GM21367 (cell line): ENCODE results near the gene ACACA.
"Not testable (repeated sequence)": the region's sequence is repeated elsewhere in the genome, so short reads cannot be mapped to it uniquely, and the experiment has no call there.

Experiments used
- ATAC-seq: cut with Tn5 transposase; IDR thresholded peaks from one replicate; pipeline ENCODE4 v1.9.1; 2021; ENCODE audit not compliant: unreplicated experiment

The ACACA gene

DNA sequence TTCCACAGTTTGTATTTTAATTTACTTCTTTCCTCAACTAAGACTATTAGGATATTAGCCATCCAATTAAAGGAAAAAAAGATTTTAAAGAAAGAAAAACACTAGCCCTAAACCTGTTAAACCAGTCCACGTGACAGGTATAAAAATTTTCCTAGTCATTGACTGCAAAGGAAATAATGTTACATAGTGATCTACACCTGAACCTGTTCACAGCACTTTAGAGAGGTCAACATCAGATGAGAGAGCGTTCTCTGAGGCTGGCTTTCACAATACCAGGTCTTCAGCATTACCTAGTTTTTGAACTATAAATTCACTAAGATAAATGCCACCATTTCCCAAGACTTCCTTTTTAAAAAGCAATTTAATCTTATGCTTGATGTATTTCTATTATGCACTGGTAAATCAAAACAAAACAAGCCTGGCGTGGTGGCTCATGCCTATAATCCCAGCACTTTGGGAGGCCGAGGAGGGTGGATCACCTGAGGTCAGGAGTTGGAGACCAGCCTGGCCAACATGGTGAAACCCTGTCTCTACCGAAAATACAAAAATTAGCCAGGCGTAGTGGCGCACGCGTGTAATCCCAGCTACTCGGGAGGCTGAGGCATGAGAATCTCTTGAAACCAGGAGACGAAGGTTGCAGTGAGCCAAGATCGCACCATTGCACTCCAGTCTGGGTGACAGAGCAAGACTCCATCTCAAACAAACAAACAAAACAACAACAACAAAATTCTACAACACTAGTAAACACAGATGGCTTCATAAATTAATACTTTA lies 49.7 kb downstream of the ACACA start:
- not testable (repeated sequence) for ATAC-seq

DNA sequence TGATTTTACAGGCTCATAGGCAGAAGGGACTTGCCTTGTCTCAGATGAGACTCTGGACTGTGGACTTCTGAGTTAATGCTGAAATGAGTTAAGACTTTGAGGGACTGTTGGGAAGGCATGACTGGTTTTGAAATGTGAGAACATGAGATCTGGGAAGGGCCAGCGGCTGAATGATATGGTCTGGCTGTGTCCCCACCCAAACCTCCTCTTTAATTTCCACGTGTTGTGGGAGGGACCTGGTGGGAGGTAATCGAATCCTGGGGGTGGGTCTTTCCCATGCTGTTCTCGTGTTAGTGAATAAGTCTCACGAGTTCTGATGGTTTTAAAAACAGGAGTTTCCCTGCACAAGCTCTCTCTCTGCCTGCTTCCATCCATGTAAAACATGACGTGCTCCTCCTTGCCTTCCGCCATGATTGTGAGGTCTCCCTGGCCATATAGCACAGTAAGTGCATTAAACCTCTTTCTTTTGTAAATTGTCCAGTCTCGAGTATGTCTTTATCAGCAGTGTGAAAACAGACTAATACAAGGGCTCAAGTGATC lies 59.7 kb downstream of the ACACA start:
- ATAC-seq = not testable (repeated sequence)

DNA sequence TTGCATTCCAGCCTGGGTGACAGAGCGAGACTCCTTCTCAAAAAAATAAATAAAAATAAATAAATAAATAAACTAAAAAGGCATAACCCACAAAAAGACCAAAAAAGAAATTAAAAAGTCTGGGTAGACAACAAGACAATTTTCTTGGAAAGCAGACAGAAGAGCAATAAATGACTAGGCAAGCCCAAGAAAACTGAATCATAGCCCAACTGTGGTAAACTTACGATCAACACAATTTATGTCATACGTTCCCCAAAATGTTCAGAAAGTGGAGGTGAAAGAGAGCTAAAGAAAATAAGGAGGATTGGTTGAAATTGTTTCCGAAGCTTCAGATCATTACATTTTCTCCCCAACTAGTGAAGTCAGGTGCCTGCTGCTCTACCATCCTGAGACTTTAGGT lies 62.1 kb downstream of the ACACA start:
- no peak for ATAC-seq

DNA sequence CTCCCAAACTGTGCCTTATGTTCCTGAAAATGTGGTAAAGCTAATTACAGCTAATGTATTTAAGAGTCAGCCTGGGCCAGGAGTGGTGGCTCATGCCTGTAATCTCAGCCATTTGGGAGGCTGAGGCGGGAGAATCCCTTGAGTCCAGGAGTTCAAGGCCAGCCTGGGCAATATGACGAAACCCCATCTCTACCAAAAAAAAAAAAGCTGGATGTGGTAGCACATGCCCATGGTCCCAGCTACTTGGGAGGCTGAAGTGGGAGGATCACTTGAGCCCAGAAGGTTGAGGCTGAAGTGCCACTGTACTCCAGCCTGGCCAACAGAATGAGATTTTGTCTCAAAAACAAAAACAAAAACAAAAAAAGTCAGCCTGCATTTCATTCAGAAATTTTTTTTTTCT lies 64.0 kb downstream of the ACACA start:
- no peak for ATAC-seq

DNA sequence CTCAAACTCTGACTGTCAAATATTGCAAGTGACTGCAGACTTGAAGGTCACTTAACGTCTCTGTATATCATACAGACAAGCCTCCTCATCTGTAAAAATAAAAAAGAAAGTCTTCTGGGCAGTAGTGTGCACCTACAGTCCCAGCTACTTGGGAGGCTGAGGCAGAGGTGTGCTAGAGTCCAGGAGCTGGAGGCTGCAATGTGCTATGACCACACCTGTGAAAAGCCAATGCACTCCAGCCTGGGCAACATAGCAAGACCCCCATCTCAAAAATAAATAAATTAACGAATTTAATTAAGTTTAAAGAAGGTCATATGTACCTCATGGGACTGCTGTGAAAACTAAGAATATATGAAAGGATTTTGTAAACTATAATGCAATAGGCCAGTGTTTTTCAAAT lies 65.8 kb downstream of the ACACA start:
- ATAC-seq = no peak

DNA sequence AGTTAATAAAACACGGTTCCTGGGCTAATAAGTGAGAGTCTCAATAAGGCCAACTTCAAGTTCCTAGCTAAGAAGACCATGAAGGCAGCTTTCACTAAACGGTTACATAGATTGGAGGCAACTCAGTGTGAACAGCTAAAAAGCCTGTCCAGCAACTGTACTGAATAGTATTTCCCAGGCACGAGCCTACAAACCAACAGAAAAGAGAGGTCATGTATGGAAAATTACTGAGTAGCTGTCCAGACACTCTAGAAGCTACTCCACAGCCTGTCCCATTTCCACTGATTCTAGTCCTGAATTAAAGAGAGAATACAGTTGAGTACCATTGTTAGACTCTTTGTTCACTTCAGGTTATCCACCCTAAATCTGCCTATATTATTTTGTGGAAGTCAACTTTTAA lies 67.3 kb downstream of the ACACA start:
- ATAC-seq = no peak

DNA sequence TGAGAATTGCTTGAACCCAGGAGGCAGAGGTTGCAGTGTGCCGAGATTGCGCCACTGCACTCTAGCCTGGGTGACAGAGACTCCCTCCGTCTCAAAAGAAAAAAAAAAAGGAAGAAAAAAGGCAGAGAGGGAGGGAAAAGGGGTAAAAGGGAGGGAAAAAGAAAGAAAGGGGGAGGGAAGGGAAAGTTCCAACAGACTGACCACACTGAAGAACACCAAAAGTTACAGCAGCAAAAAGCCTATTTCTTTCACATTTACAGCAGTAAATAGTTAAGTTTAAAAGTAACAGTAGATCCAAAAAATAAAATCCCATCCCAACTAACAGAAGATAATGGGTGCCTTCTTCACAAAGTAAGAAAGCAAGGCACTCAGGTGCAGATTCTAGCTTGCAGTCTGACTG lies 67.8 kb downstream of the ACACA start:
- no peak for ATAC-seq

DNA sequence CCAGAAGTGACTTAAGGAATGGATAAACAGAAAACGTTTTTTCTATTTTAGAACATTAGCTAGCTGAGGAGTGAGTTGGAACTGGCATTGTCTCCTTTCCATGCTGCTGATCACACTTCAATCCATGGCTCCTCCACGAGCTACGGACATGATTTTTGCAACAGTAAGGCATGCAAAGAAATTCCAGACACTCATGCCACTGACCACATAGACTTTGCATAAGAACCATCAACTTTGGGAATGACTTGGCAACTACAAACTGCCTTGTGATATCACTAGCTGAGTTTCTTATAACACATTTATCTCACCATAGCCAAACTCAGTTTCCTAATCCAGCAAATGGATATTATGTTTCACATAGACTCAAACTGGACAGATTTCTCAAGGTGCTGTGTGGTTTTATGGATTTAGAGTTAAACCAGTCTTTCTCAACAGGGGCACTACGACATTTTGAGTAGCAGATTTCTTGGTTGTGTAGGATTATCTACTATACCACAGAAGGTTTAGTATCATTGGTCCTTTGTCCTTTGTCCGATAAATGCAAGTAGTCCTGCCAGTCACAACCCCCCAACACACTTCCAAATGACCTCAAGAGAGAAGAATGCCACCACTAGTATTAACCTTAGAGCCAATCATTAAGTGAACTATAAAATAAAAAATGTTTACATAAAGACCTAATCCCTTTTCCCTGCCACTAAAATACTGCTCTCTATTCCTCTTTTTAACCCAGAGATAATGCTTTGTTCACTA lies 79.1 kb downstream of the ACACA start:
- no peak for ATAC-seq

DNA sequence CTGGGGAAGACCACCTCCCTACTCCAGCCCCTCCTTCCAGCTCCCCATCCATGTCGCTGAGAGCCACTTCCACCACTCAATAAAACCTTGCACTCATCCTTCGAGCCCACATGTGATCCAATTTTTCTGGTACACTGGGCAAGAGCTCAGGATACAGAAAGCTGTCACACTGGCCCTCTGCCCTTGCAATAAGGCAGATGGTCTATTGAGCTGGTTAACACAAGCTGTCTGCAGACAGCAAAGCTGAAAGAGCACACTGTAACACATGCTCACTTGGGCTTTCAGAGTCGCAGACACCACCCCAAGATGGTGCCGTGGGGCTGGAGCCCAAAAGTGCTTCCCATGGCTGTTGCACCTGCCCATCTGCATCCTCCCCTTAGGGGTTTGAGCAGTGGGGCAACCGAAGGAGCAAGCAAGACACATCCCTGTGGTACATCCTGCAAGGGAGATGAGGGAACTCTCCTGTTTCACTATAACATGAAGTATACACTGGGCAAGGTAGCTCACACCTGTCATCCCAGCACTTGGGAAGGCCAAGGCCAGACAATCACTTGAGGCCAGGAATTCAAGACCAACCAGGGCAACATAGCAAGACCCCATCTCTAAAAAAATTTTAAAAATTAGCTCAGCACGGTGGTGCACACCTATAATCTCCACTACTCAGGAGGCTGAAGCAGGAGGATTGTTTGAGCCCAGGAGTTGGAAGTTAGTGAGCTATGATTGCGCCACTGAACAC lies 83.6 kb downstream of the ACACA start:
- ATAC-seq = no peak

DNA sequence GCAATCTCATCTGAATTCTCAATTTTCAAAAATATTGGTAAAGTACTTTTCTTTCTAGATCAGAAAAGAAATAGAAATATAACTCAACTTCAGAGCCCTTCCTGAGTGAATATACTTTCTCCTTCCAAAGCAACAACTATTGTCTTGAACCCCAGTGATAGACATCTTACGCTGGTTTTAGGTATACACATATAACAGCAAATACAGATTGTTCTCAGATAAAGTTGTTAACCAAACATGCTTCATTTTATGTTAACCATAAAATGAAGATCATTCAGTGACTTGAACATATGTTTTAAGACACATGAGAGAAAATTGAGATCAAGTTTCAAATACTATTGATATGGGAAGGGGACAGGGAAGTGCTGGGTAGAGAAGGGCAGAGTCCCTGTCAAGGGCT lies 84.5 kb downstream of the ACACA start:
- no peak for ATAC-seq

DNA sequence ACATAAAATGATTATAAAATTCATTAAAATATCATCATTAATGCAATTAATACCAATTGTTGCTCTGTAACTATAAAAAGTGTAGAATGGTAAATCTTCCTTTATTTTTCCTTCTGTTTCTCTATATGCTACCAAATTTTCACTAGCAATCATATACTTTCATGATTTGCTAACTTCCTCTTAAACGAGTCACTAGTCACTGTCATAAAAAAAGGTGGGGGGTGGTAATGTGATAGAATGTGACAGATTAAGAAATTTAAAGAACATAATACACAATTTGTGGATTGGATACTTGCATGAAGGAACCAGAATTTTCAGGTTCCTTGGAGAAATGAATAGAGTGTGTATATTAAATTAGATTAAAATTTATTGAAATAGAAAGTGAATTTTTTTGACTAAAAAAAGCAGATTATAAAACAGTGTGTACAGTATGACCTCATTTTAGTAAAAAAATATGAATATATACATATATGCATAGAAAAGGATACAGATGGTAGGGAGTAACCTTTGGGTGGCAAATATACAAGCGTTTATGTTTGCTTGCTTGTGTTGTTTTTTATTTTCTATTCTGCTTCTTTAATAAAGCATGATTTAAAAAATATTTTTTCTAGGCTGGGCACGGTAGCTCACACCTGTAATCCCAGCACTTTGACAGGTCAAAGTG lies 87.6 kb downstream of the ACACA start:
- ATAC-seq = no peak

DNA sequence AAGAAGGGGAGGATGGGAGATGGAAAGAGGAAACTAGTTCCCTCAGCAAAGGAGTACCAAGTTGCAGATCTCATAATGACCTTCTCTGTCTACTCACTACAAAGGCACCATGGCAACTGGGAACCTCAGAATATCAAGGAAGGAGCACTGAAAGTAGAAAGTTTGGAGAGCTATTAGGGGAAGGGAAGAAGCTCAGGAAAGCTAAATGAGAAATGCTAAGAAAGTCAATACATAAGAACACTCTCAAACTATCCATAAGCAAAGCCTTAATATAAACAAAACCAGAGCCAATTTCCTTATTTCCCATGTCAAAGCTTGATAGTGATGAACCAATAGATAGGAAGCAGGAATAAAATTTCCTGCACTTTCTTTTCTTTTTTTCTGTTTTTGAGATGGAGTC lies 88.8 kb downstream of the ACACA start:
- no peak for ATAC-seq

DNA sequence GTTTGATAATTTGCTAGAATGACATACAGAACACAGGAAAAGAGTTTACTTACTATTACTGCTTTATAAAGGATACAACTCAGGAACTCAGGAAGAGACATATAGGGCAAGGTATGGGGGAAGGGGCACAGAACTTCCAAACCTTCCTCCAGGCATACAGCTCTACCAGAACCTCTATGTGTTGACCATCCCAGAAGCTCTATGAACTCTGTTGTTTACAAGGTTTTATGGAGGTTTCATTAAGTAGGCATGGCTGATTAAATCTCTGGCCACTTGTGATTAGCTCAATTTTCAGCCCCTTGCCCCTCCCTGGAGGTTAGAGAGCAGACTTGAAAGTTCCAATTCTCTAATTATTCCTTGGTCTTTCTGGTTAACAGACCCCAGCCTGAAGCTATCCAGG lies 91.0 kb downstream of the ACACA start:
- ATAC-seq = no peak

DNA sequence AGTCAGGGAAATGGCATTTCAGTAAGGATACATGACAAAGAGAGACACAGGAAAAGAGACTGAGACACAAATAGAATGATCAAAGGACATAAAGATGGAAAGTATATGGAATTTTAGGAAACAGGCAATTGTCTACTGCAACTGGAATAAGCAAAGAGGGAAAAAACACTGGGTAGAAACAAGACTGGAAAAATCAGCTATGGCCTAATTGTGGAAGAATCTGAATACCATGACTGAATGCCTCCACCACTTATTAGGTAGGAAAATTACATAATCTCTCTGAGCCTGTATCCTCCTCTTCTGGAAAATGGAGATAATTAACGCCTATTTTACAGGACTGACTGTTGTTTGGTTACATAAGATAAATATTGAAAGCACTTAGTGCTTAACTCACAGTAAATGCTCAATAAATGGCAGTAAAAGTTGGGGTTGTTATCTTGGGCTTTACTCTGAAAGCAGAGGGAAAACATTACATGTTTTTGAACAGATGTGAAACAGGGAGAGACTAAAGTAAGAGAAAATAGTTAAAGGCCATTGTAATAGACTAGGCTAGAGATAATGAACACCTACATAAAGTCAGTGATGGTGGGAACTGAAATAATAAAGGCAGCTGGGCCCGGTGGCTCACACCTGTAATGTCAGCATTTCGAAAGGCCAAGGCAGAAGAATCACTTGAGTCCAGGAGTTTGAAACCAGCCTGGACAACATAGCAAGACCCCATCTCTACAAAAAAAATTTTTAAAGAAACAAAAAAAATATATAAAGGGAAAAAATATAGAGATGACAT lies 94.3 kb downstream of the ACACA start:
- no peak for ATAC-seq

DNA sequence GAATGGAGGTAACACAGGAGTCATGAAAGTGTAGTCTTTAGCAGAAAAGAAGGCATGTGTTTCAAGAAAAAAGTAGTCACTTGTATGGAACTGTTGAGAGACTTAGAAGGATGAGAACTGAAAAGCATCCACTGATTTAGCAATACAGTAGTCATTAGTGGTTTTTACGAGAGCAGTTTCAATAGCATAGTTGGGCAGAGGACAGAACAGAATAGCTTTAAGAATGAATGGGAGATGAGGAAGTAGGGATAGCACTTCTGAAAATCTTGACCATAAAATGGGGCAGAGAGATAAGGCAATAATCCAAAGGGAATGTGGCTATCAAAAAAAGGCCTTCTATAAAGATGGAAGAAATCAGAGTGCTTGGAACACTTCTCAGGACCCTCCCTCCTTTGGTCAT lies 95.7 kb downstream of the ACACA start:
- ATAC-seq = no peak

DNA sequence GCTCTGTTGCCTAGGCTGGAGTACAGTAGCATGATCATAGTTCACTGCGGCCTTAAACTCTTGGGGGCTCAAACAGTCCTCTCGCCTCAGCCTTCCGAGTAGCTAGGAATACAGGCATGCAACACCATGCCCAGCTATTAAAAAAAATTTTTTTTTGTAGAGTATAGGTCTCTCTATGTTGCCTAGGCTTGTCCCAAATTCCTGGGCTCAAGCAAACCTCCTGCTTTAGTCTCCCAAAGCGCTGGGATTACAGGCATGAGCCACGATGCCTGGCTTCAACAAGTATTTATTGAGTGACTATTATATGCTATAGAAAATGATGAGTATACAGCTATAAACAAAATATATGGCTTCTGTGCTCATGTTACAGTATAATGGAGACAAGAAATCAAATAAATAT lies 97.6 kb downstream of the ACACA start:
- ATAC-seq = no peak

DNA sequence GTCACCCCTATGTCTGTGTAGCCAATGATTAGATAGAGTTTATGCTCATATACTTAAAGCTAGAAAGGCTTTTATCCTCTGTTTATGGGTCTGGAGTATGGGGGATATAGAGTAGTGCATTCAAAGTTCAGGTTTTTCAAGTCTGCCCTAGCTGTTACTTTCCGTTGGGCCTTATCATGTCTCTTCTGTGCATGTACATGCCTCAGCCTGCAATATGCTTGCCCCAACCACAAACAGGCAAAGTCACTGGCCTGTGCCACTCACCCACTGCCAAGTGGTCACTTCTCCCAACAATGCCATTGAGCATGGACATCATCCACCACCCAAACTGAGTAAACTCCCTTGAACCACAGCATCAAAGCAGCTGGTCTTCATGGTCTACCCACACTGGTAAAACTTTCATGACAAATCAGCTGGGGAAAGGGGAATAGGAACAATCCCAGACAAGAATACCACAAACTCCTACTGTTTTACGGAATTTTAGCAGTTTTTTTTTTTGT lies 101.2 kb downstream of the ACACA start:
- ATAC-seq = no peak

DNA sequence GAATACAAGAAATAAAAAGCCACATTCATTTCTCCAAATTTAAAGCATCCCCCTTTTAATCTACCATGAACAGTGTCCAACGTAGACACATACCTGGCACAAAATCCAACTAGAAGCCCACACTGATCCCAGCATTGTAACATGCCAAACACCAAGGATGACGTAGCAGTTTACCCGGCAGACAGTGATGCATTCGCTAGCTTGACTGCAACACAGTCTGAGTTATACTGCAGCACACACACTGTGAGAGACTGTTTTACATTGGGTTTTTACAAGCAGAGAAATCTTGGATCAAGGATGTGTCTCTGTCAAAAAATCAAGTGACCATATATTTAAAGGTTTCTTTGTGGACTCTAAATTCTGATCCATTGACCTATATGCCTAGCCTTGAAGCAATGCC lies 105.3 kb downstream of the ACACA start:
- no peak for ATAC-seq

DNA sequence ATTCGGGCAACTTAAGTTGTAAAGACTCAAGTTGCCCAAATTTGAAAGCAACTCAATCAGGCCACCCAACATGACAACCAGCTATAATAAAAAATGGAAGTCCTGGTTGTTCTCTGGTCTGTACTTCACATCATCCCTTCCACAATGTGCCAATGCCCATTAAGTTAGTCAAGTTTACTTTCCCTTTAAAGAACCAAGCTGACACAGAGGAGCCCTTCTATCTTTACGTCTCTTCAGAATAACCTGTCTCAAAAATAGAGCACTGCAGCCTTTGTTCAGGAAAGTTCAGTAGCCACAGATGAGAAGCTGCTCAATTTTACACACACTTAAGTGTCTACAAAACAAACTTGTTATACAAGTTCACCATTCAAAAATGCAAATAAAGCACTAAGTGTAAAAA lies 106.0 kb downstream of the ACACA start:
- no peak for ATAC-seq
